Fibroblast of lung (primary cell): ENCODE results near the gene SH2D5. TPM values are rescaled to one million over a fixed set of nuclear protein-coding genes. Genes with fewer than 3 reads are reported as not detected.

Experiments
- DNase-seq, 2 donors: peaks; one replicate each; pipeline versions ENCODE4 v3.0.0 to v3.0.0-alpha.2; 2010; ENCODE audit warnings: low read depth in 2 of 2
- H2AFZ ChIP-seq: 2 replicates; pipeline ENCODE4 v1.5.1; 2012; ENCODE audit warnings: low read length, control low read depth, inconsistent platforms
- H3K27ac ChIP-seq: 2 replicates; pipeline ENCODE4 v1.5.1; 2011; ENCODE audit warnings: low read length, control low read depth; ENCODE audit not compliant: insufficient read depth
- H3K27me3 ChIP-seq: 2 replicates; pipeline ENCODE4 v1.5.1; 2011; ENCODE audit warnings: mild to moderate bottlenecking, low read length; ENCODE audit not compliant: control insufficient read depth, insufficient read depth
- H3K36me3 ChIP-seq: 2 replicates; pipeline ENCODE4 v1.5.1; 2011; ENCODE audit warnings: low read length; ENCODE audit not compliant: control insufficient read depth, insufficient read depth
- H3K4me1 ChIP-seq: 2 replicates; pipeline ENCODE4 v1.5.1; 2011; ENCODE audit warnings: low read length; ENCODE audit not compliant: control insufficient read depth, insufficient read depth; ENCODE audit errors: extremely low read depth
- H3K4me2 ChIP-seq: 2 replicates; pipeline ENCODE4 v1.5.1; 2011; ENCODE audit warnings: low read length, control low read depth; ENCODE audit not compliant: insufficient read depth; ENCODE audit errors: extremely low read depth
- H3K4me3 ChIP-seq, 4 experiments: fragments of 200-600 bp in 1 of 4; sonication (generic) in 1 of 4; replicated peaks in 1 of 4; 2 replicates each; pipeline ENCODE4 v1.5.1; 2011 to 2016; ENCODE audit warnings: low read length in 4 of 4, low read depth in 3 of 4, mild to moderate bottlenecking in 3 of 4, control low read depth in 2 of 4, inconsistent platforms in 1 of 4, mixed read lengths in 1 of 4; ENCODE audit not compliant: insufficient read depth in 1 of 4; ENCODE audit errors: control extremely low read depth in 1 of 4
- H3K79me2 ChIP-seq: 2 replicates; pipeline ENCODE4 v1.5.1; 2012; ENCODE audit warnings: mild to moderate bottlenecking, low read length, inconsistent platforms; ENCODE audit not compliant: control insufficient read depth, insufficient read depth
- H3K9ac ChIP-seq: 2 replicates; pipeline ENCODE4 v1.5.1; 2011; ENCODE audit warnings: mild to moderate bottlenecking, low read length, control low read depth; ENCODE audit not compliant: insufficient read depth
- H3K9me3 ChIP-seq: 2 replicates; pipeline ENCODE4 v1.5.1; 2012; ENCODE audit warnings: low read depth, low read length; ENCODE audit not compliant: control insufficient read depth, insufficient read depth
- H4K20me1 ChIP-seq: 2 replicates; pipeline ENCODE4 v1.5.1; 2011; ENCODE audit warnings: low read length; ENCODE audit not compliant: control insufficient read depth, insufficient read depth; ENCODE audit errors: extremely low read depth
- EZH2 ChIP-seq: IDR thresholded peaks from 2 replicates; pipeline ENCODE4 v1.5.1; 2012; ENCODE audit warnings: low read length, control low read depth, mild to moderate bottlenecking; ENCODE audit errors: missing control alignments
- polyA plus RNA-seq, 2 donors: library from polyadenylated mRNA; depleted of rRNA in 1 of 2; stranded (reverse) in 1 of 2; unstranded in 1 of 2; fragments of >200 nt; gene quantifications; 2 replicates each; pipeline ENCODE4 v1.2.1, GENCODE V29; 2011 to 2012; ENCODE audit warnings: missing spikeins in 1 of 2
- total RNA-seq: library from RNA; depleted of rRNA; stranded (reverse); fragments of >200 nt; gene quantifications from 2 replicates; pipeline ENCODE4 v1.2.1, GENCODE V29; 2014
- TF ChIP-seq, protein P1 (sequence below), 2 donors: IDR thresholded peaks in 1 of 2; conservative IDR thresholded peaks in 1 of 2; 1 replicate in 1 of 2; 2 replicates in 1 of 2; pipeline ENCODE4 v1.5.1; 2011 to 2012; ENCODE audit warnings: low read length in 2 of 2, control low read depth in 1 of 2, inconsistent platforms in 1 of 2, low read depth in 1 of 2, mild to moderate bottlenecking in 1 of 2

Gene SH2D5
- total and polyA plus RNA-seq, 2 donors (not counting 1 experiment from before 2014, with no cell fraction given): 3.6 to 5.0 TPM

DNA sequence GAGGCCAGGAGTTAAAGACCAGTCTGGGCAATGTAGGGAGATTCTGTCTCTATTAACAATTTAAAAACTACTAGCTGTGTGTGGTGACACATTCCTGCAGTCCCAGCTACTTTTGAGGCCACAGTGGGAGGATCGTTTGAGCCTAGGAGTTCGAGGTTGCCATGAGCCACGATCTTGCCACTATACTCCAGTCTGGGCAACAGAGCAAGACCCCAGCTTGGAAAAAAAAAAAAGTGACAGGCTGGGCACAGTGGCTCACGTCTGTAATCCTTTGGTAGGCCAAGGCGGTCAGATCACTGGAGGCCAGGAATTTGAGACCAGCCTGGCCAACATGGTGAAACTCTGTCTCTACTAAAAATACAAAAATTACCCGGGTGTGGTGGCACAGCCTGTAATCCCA, 27.8 kb upstream of the SH2D5 start:
- Histone ChIP-seq H3K79me2 (no peaks in the 10 kb centered on the region), H3K27me3 (no peaks in the 10 kb centered on the region), H3K9ac (no peak overlapping the region), H3K4me1 (no peaks in the 10 kb centered on the region), H3K9me3 (no peaks in the 10 kb centered on the region), H4K20me1 (no peaks in the 10 kb centered on the region), H3K36me3 (peaks cover 15% of the 10 kb centered on the region), H2AFZ (no peak overlapping the region), H3K4me3 (no peak overlapping the region), H3K27ac (no peak overlapping the region), H3K4me2 (no peak overlapping the region)
- TF ChIP-seq, protein P1, sequence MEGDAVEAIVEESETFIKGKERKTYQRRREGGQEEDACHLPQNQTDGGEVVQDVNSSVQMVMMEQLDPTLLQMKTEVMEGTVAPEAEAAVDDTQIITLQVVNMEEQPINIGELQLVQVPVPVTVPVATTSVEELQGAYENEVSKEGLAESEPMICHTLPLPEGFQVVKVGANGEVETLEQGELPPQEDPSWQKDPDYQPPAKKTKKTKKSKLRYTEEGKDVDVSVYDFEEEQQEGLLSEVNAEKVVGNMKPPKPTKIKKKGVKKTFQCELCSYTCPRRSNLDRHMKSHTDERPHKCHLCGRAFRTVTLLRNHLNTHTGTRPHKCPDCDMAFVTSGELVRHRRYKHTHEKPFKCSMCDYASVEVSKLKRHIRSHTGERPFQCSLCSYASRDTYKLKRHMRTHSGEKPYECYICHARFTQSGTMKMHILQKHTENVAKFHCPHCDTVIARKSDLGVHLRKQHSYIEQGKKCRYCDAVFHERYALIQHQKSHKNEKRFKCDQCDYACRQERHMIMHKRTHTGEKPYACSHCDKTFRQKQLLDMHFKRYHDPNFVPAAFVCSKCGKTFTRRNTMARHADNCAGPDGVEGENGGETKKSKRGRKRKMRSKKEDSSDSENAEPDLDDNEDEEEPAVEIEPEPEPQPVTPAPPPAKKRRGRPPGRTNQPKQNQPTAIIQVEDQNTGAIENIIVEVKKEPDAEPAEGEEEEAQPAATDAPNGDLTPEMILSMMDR (conservative IDR thresholded peaks at IDR 0.05 in 1 of 2, IDR thresholded peaks at IDR 0.05 in 1 of 2; ENCODE audit: low read depth in 1 of 2, low read length in 2 of 2): no peak
- no peak for TF ChIP-seq EZH2
- no peak for DNase-seq

DNA sequence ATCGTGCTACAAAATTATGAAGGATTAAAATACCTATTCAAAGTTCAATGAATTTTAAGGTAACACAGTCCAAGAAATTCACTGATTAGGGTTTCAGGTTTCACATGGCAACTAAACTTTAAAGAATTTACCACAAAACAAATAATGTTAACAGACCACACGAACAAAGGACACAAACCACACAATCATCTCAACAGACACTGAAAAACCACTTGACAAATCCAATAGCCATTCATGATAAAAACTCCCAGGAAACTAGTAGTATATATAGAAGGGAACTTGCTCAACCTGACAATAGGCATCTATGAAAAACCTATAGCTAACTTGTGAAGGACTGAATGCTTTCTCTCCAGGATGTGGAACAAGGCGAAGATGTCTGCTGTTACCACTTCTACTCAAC, 21.1 kb upstream of the SH2D5 start:
- peaks cover 9% of the 10 kb centered on the region for H3K36me3 ChIP-seq
- H3K79me2 ChIP-seq: no peaks in the 10 kb centered on the region
- no peak overlapping the region for H2AFZ ChIP-seq
- H4K20me1 ChIP-seq: no peaks in the 10 kb centered on the region
- H3K27me3 ChIP-seq: no peaks in the 10 kb centered on the region
- H3K4me3 ChIP-seq: no peak overlapping the region
- no peaks in the 10 kb centered on the region for H3K9me3 ChIP-seq
- no peak overlapping the region for H3K27ac ChIP-seq
- H3K4me2 ChIP-seq: no peak overlapping the region
- DNase-seq: peak; percentile 14 to 70
- no peak for TF ChIP-seq EZH2
- TF ChIP-seq, protein P1 (conservative IDR thresholded peaks at IDR 0.05 in 1 of 2, IDR thresholded peaks at IDR 0.05 in 1 of 2; ENCODE audit: low read depth in 1 of 2, low read length in 2 of 2): no peak
- H3K4me1 ChIP-seq: peaks cover 3% of the 10 kb centered on the region
- no peak overlapping the region for H3K9ac ChIP-seq

DNA sequence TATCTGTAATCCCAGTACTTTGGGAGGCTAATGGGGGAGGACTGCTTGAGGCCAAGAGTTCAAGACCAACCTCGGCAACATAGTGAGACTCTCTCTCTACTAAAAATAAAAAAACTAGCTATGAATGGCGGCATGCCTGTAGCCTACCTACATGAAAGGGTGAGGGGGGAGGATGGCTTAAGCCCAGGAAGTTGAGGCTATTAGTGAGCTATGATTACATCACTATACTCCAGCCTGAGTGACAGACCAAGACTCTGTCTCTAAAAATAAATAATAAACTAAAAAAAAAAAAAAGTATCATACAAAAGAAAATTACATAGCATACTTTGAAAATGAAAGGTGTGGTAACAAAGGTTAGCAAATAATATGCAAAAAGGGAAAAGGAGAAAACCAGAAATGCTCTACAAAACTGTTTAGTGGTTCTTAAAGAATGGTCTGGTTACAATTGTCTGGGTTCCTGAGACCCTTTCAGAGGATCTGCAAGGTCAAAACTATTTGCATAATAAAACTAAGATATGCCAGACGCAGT, 19.0 kb upstream of the SH2D5 start:
- H3K79me2 ChIP-seq: no peaks in the 10 kb centered on the region
- H3K36me3 ChIP-seq: peaks cover 13% of the 10 kb centered on the region
- H3K4me3 ChIP-seq: no peak overlapping the region
- no peak overlapping the region for H3K9ac ChIP-seq
- H3K27me3 ChIP-seq: no peaks in the 10 kb centered on the region
- H3K27ac ChIP-seq: no peak overlapping the region
- no peak overlapping the region for H3K4me2 ChIP-seq
- no peaks in the 10 kb centered on the region for H4K20me1 ChIP-seq
- no peak for DNase-seq
- H3K9me3 ChIP-seq: no peaks in the 10 kb centered on the region
- TF ChIP-seq, protein P1 (conservative IDR thresholded peaks at IDR 0.05 in 1 of 2, IDR thresholded peaks at IDR 0.05 in 1 of 2; ENCODE audit: low read depth in 1 of 2, low read length in 2 of 2): no peak
- no peak for TF ChIP-seq EZH2
- H3K4me1 ChIP-seq: peaks cover 3% of the 10 kb centered on the region
- H2AFZ ChIP-seq: no peak overlapping the region
